Measurements from ENCODE around the gene HSPB6.
A peak's percentile ranks its signal among the peaks of the same experiment; 100 is the strongest.
"Not testable (repeated sequence)": the region's sequence is repeated elsewhere in the genome, so short reads cannot be mapped to it uniquely, and the experiment has no call there.

HSPB6 gene

DNA sequence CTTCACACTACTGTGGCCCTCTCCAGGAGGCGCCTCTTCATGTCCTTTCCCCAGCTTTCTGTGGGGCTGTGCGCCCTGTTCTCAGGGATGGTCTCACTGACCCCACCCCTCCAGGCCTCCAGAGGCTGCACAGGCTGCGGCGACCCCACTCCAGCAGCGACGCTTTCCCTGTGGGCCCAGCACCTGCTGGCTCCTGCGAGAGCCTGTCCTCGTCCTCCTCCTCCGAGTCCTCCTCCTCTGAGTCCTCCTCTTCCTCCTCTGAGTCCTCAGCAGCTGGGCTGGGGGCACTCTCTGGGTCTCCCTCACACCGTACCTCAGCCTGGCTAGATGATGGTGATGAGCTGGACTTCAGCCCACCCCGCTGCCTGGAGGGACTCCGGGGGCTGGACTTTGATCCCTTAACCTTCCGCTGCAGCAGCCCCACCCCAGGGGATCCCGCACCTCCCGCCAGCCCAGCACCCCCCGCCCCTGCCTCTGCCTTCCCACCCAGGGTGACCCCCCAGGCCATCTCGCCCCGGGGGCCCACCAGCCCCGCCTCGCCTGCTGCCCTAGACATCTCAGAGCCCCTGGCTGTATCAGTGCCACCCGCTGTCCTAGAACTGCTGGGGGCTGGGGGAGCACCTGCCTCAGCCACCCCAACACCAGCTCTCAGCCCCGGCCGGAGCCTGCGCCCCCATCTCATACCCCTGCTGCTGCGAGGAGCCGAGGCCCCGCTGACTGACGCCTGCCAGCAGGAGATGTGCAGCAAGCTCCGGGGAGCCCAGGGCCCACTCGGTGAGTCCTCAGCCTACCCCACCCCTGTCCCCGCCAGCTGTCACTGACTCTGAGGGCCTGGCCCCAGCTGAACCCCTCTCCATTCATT, 29.7 kb upstream of the HSPB6 start:
- DNase-seq (ENCODE audit: low spot score) (no peak), FAIRE-seq (no peak)

DNA sequence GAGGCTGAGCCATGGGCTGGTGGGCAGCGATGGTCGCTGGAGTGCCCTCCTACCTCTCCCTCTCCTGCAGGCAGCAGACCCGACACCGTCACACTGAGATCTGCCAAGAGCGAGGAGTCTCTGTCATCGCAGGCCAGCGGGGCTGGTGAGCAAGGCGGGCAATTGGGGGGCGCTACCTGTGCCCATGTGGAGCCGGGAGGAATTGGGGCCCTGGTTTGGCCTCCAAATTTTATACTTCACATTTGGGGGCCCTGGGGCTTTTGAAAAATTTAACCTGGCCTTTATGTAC, 28.5 kb upstream of the HSPB6 start:
- no peak for FAIRE-seq

DNA sequence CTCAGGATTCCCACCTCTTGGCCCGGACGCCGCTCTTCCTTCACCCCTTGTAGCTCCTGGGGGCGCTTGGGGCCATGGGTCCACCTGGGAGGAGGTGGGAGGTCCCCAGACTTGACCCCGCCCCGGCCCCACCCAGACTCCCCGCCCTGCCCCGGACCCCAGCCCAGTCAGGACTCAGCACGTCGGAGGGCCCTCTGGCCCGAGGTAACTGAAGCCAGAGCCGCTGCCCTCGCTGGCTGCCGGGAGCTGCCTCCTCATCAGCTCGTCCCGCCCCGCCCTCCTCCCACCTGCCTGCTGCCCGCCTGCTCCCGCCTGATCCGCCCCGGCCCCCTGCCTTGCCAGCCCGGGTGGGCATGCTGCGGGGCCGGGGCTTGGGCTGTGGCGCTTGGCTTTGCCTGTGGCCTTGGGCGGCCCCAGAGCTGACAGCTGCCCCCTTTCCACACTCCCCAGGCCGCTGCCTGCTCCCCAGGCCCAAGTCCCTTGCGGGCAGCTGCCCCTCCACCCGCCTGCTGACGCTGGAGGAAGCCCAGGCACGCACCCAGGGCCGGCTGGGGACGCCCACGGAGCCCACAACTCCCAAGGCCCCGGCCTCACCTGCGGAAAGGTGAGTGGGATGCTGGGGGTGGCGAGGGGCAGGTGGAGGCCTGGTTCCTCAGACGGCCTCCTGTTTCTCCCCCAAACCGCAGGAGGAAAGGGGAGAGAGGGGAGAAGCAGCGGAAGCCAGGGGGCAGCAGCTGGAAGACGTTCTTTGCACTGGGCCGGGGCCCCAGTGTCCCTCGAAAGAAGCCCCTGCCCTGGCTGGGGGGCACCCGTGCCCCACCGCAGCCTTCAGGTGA, 27.9 kb upstream of the HSPB6 start:
- DNase-seq (ENCODE audit: low spot score) = no peak
- no peak for FAIRE-seq

More for the DNA sequence above, 28.5 kb upstream of the HSPB6 start:
- no peak for DNase-seq (ENCODE audit: low spot score)

GRCh38 chr19:35783469-35784434, 26.9 kb upstream of the HSPB6 start:
- no peak for FAIRE-seq
- DNase-seq (ENCODE audit: low spot score) = no peak

GRCh38 chr19:35782589-35782988, 25.8 kb upstream of the HSPB6 start:
- DNase-seq (ENCODE audit: low spot score) (no peak), FAIRE-seq (no peak)

- no peak for DNase-seq (ENCODE audit: low spot score)
- FAIRE-seq = no peak
Measured at GRCh38 chr19:35781650-35782049, 24.8 kb upstream of the HSPB6 start.

GRCh38 chr19:35780717-35781116, 23.9 kb upstream of the HSPB6 start:
- FAIRE-seq (no peak), DNase-seq (ENCODE audit: low spot score) (no peak)

- FAIRE-seq (no peak), DNase-seq (ENCODE audit: low spot score) (no peak)
Measured at GRCh38 chr19:35780058-35780457, 23.2 kb upstream of the HSPB6 start.

DNA sequence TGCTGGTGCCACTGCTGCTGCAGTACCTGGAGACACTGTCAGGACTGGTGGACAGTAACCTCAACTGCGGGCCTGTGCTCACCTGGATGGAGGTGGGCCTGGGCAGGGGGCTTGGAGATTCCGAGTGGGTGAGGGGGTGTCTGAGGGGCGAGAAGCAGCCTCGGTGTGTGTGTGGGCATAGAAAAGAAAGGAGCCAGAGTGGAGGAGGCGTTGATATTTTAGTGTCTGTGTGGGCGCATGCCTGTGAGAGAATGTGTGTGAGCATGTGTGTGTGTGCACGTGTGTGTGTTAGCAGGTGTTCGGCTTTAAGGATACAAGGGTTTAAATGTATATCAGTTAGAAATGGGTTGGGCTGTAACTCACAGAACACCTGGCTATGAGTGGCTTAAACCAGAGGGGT, 22.2 kb upstream of the HSPB6 start:
- FAIRE-seq (no peak), DNase-seq (ENCODE audit: low spot score) (no peak)

DNA sequence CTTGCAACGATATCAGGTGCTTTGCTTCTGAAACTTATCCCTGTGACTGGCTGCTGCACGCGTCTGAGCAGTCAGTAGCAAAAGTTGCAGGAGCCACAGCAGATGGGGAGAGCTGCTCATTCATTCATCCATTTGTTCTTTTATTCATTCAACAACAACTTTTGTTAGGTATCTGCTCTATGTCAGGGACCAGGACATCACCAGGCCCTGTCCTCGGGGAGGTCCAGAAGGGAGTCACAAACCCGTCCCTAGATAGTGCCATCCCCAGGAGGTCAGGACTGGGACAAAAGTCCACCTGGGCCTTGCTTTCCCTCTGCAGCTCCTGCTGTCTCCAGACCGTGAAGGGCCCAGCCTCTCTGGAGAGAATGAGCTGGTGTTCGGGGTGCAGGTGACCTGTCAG, 21.1 kb upstream of the HSPB6 start:
- no peak for FAIRE-seq
- DNase-seq (ENCODE audit: low spot score) = no peak

DNA sequence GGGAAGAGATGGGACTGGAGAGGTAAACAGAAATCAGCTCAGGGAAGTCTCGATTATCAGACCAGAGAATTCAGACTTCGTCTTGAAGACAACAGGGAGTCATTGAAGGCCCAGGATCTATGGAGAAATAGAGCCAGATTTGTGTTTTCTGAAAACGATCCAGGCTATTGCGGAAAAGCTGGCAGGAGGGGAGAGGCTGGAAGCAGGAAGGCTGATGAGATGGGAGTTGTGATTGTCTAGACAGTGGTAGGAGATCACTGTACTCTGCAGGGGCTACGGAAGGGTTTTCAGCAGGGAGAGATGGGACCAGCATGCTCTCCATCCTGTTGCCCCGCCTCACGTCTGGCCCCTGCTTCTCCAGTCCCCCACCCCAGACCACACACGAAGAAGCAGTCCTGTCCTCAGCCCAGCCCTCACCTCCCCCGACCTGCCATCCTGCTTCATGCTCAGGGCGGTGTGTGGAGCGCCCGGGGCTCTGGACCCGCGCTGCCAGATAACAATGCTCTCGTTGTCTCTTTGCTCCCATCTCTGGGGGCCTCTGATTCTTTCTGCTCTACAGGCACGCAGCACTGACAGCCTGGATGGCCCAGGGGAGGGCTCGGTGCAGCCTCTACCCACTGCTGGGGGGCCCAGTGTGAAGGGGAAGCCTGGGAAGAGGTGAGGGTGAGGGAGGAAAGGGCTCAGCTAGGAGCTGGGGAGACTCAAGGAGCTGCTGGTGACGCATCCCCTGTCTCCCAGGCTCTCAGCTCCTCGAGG, 20.4 kb upstream of the HSPB6 start:
- FAIRE-seq = no peak
- no peak for DNase-seq (ENCODE audit: low spot score)

GRCh38 chr19:35776102-35776788, 19.4 kb upstream of the HSPB6 start:
- DNase-seq (ENCODE audit: low spot score) = no peak
- FAIRE-seq = no peak

DNA sequence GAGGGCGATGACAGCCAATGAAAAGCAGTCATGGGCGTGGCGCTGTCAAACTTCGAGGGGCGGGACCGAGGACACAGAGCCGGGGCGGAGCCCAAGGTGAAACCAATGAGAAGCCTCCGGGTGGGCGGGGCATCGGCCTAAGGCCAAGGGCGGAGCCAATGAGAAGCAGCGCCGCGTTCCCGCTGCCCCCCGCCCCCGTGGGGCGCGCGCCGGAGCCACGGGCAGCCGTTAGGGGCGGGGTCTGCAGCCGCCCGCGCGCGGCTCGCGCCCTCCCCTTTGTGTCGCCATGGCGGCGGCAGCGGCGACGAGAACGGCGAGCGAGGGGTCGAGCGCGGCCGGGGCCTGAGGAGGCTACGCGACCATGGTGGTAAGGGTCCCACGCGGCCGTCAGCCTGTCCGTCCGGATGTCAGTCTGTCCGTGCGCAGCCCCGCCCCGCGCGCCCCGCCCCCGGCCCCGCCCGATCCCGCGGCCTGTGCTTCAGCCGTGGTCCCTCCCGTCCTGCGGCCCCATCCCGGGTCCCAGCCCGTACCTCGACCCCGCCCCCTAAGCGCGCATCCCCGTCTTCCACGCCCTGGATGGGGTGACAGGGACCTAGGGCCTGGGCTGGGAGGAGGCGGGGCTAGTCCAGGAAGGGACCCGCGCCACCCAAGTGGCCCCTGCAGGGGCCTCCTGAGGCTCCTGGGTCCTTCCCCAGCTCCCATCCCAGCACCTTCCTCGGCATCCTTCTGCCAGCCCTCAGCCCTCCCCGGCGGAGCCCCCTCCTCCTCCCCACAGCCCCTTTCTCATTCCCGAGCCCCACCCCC, 18.7 kb upstream of the HSPB6 start, which contains the start of gene ARHGAP33:
Gene ARHGAP33 (plus strand): TSS at position 267 of the 804 bp plus-strand sequence. CDS start 95 bp downstream, at position 362.
- FAIRE-seq (peak; percentile 13), DNase-seq (ENCODE audit: low spot score) (peak; percentile 99)

- FAIRE-seq (no peak), DNase-seq (ENCODE audit: low spot score) (no peak)
Measured at GRCh38 chr19:35775046-35775297, 18.1 kb upstream of the HSPB6 start.

DNA sequence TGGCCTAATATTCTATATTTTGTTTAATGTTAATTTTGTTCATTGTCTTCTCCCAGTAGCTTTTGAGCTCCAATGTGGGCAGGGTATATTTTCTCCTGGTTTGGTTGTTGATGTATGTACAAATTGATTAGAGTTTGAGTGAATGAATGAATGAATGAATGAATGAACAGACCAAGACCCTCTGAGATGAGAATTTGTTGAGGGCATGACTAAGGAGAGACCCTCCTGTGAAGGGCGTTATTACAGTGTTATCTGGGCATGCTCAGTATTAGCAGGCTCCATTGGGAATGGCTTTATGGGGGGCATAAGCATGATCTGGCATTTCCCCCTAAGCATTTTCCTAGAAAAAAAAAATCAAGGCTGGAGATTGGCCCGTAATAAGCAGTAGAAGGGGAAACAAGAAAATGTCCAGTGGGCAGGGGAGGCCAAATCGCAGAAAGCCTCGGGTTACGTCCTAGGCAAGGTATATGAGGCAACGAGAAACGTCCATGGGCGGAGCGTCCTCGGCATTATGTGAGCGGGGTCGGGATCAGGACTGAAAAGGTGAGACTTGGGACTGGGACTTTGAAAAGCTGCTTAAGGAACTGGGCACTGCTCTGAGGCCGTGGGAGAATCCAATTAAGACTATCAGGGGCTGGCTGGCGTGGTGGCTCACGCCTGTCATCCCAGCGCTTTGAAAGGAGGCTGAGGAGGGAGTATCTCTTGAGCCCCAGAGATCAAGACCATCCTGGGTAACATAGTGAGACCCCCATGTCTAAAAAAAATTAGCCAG, 17.6 kb upstream of the HSPB6 start:
- FAIRE-seq (no peak), DNase-seq (ENCODE audit: low spot score) (no peak)

- DNase-seq (ENCODE audit: low spot score) (no peak), FAIRE-seq (no peak)
Measured at GRCh38 chr19:35773020-35773806, 16.4 kb upstream of the HSPB6 start.

- DNase-seq (ENCODE audit: low spot score); FAIRE-seq: not testable (repeated sequence)
Measured at GRCh38 chr19:35772362-35772761, 15.5 kb upstream of the HSPB6 start.

DNA sequence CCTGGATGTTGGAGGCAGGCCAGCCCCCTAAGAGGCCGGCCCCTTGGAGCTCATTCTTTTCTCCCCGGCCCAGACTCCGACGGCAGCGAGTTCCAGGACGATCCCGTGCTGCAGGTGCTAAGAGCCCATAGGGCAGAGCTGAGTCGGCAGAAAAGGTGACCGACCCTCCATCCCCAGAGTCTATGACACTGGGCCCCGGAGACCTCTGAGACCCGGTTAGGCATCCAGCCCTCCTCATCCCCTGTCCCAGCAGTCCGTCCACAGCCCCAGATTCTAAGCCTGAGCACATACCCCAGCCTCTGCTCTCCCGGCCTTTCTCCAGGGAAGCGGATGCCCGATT, 11.2 kb upstream of the HSPB6 start:
- no peak for DNase-seq (ENCODE audit: low spot score)
- no peak for FAIRE-seq

Data from urothelium cell line (cell line).